BLaER1 (cell line): ENCODE results near the gene RECQL5.

ENCODE experiments used
- H3K27ac ChIP-seq: shearing (Covaris generic); formaldehyde crosslinking; 2 replicates; pipeline ENCODE4 v1.8.1; 2022
- H3K27me3 ChIP-seq: shearing (Covaris generic); formaldehyde crosslinking; 2 replicates; pipeline ENCODE4 v1.8.1; 2022
- H3K36me3 ChIP-seq: shearing (Covaris generic); formaldehyde crosslinking; 2 replicates; pipeline ENCODE4 v1.8.1; 2022
- H3K4me1 ChIP-seq: shearing (Covaris generic); formaldehyde crosslinking; 2 replicates; pipeline ENCODE4 v1.8.1; 2022
- H3K4me2 ChIP-seq: shearing (Covaris generic); formaldehyde crosslinking; 2 replicates; pipeline ENCODE4 v1.8.1; 2022
- H3K4me3 ChIP-seq: shearing (Covaris generic); formaldehyde crosslinking; 2 replicates; pipeline ENCODE4 v1.8.1; 2022
- H3K9ac ChIP-seq: shearing (Covaris generic); formaldehyde crosslinking; 2 replicates; pipeline ENCODE4 v1.8.1; 2022
- H3K9me3 ChIP-seq: shearing (Covaris generic); formaldehyde crosslinking; 2 replicates; pipeline ENCODE4 v1.8.1; 2022
- H4K20me1 ChIP-seq: shearing (Covaris generic); formaldehyde crosslinking; 2 replicates; pipeline ENCODE4 v1.8.1; 2022
- Cebpa-rat ChIP-seq: shearing (Covaris generic); IDR thresholded peaks from 2 replicates; pipeline ENCODE4 v1.8.1; 2022

RECQL5 gene

DNA sequence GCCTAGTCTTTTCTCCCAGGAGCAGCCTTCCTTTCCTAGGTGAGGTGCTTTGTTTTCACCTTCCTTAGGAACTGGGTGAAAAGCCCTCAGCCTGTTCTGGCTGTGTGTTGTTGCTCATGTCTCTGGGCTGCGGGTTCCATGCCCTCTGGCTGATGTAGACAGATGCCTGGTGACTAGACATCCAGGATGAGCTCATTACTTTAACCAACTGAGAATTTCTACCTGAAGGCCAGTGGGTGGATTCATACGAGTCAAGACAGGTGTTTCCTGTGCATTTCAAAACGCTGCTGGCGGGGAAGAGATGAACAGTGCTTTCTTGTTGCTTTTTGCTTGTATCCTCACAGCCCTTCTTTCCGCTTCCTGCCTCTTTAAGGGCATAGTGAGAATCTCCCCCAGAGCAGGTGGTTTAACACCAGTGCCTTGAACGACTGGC lies 22.5 kb upstream of the RECQL5 start:
- peaks cover 93% of the 10 kb centered on the region for H3K4me1 ChIP-seq

DNA sequence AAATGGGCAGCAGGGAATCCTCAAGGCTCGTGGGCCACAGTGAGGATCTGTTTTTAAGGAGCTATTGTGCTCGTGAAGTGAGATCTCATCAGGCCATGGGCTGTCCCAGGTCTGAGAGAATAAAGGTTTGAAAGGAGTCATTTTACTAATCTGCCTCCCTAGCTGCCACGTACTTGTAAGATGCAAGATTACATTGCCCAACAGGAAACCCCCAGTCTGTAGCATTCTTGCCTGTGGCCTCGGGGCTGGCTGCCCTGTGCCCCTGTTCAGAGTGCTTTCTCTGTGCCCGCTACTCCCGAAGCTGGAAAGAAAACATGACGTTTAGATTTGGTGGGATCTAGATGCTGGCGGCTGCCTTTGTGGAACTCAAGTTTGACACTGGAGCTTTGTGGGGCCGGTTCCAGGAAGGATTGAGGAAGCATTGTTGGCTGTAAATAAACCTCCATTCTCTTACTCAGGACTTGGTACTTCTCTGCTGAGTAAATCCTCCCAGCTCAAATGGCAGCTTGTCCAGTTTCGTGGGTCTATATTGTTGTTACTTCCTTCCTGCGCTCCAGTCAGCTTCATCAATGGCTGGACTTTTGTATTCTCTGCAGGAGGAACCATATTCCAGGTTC lies 21.4 kb upstream of the RECQL5 start:
- peaks cover 36% of the 10 kb centered on the region for H3K36me3 ChIP-seq
- H3K4me1 ChIP-seq, result peaks cover 100% of the 10 kb centered on the region
- H3K4me3 ChIP-seq, result peak overlapping the region; percentile 20
- H3K4me2 ChIP-seq, result peak overlapping the region; percentile 85
- H3K27me3 ChIP-seq, result no peaks in the 10 kb centered on the region
- TF ChIP-seq Cebpa-rat, result no peak; the same call in 1 of the 2 replicates
- peaks cover 13% of the 10 kb centered on the region for H4K20me1 ChIP-seq
- H3K9me3 ChIP-seq, result no peaks in the 10 kb centered on the region
- H3K9ac ChIP-seq, result peak overlapping the region; percentile 75
- peak overlapping the region; percentile 89 for H3K27ac ChIP-seq

More for the DNA sequence above, 22.5 kb upstream of the RECQL5 start:
- Histone ChIP-seq H3K9me3 (no peaks in the 10 kb centered on the region), H3K4me2 (peak overlapping the region; percentile 85), H3K27ac (peak overlapping the region; percentile 89), H3K27me3 (no peaks in the 10 kb centered on the region), H3K36me3 (peaks cover 36% of the 10 kb centered on the region), H4K20me1 (peaks cover 13% of the 10 kb centered on the region), H3K4me3 (peak overlapping the region; percentile 20), H3K9ac (peak overlapping the region; percentile 75)
- TF ChIP-seq Cebpa-rat, result no peak

DNA sequence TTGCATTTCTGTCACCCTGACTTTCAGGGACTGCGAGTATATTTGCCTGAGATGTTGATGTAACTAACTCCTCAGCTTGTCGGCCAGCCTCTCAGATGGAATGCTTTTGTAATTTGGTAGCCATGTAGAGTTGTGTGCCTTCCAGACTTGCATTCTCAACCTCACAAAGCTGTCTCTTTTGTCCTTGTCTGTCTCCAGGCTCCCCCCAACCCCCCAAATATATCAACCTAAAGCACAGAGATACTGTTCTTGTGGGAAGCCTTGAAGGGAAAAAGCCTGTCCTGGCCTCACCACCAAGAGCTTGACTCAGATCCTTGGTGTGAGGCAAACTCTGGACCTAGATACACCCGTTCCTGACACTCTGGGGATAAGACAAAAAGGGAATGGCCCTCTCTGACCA lies 18.5 kb upstream of the RECQL5 start:
- no peak for TF ChIP-seq Cebpa-rat
- Histone ChIP-seq H3K4me3 (peak overlapping the region; percentile 28; the same call in 1 of the 2 replicates), H3K27me3 (no peaks in the 10 kb centered on the region), H3K4me2 (peak overlapping the region; percentile 85), H3K36me3 (peaks cover 33% of the 10 kb centered on the region), H3K27ac (peak overlapping the region; percentile 89), H4K20me1 (0 out of 2 replicates have a peak, but pooled peaks cover 12% of the 10 kb centered on the region), H3K4me1 (peaks cover 71% of the 10 kb centered on the region), H3K9me3 (no peaks in the 10 kb centered on the region), H3K9ac (peak overlapping the region; percentile 75)

DNA sequence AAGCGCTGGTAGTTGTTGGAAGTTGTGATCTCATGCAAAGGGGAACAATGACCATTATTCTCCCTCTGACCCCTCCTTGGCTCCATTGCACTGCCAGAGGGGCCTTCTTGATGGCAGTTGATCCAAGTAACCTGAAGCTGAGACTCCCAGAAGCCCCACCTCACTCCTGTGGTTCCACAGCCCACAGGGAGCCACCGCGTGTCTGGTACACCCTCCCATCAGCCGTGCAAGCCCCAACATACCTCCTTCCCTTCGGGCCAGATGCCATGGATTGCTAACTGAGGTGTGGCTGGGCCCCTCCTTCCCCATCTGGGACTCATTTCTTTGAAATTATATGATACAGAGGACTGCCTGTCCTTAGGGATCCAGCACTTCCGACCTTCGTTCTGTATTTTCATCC lies 18.0 kb upstream of the RECQL5 start:
- no peak overlapping the region for H3K4me3 ChIP-seq
- H3K9ac ChIP-seq, result peak overlapping the region; percentile 75; the same call in 1 of the 2 replicates

DNA sequence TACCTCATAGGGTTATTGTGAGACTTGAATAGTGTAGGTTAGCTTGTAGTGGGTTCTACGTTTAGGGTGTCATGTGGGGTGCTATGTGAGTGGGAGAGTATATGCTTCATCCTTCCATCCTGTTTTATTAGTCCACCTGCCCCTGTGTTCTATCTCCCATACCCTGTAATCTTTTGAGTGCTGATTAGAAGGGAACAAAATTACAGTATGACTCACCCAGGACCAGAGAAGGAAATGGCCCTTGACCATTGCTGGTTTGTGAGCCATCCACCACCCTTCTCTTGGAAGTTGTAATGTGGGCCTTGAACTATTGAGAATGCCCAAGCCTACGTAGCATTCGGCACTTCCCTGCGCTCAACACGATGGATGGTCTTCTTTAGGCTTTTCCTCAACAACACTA lies 17.3 kb upstream of the RECQL5 start:
- Histone ChIP-seq H3K36me3 (peaks cover 43% of the 10 kb centered on the region), H3K9me3 (no peaks in the 10 kb centered on the region), H3K27ac (peak overlapping the region; percentile 89), H3K4me3 (no peak overlapping the region), H3K27me3 (no peaks in the 10 kb centered on the region), H3K4me2 (peak overlapping the region; percentile 85), H3K9ac (peak overlapping the region; percentile 75; the same call in 1 of the 2 replicates), H3K4me1 (peaks cover 62% of the 10 kb centered on the region), H4K20me1 (0 out of 2 replicates have a peak, but pooled peaks cover 24% of the 10 kb centered on the region)
- TF ChIP-seq Cebpa-rat, result no peak

More for the DNA sequence above, 18.0 kb upstream of the RECQL5 start:
- Histone ChIP-seq H3K27me3 (no peaks in the 10 kb centered on the region), H3K36me3 (peaks cover 36% of the 10 kb centered on the region), H3K9me3 (no peaks in the 10 kb centered on the region), H3K4me2 (peak overlapping the region; percentile 85), H4K20me1 (0 out of 2 replicates have a peak, but pooled peaks cover 17% of the 10 kb centered on the region), H3K4me1 (peaks cover 66% of the 10 kb centered on the region), H3K27ac (peak overlapping the region; percentile 89)
- no peak for TF ChIP-seq Cebpa-rat

DNA sequence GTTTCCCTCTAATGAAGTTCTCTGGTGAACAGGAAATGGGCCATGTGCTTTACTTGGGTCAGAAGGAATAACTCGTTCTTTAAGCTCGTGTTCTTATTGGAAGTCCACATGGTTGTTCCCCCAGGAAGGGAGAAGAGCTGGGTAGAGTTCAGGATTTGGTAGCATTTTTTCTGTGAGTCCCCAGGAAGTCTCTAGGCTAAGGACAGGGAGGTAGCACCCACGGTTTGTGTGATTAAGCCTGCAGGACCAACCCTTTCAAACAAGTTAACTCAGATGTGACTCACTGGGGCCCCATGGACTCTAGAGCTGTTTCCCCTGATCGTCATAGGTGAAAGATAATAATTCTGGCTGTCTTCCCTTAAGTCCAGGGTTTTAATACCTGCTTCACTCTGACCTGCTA lies 16.6 kb upstream of the RECQL5 start:
- H3K36me3 ChIP-seq, result peaks cover 50% of the 10 kb centered on the region
- no peak for TF ChIP-seq Cebpa-rat
- H3K4me1 ChIP-seq, result peaks cover 56% of the 10 kb centered on the region
- H4K20me1 ChIP-seq, result 0 out of 2 replicates have a peak, but pooled peaks cover 24% of the 10 kb centered on the region
- H3K27me3 ChIP-seq, result no peaks in the 10 kb centered on the region
- H3K9ac ChIP-seq, result no peak overlapping the region
- H3K9me3 ChIP-seq, result no peaks in the 10 kb centered on the region
- H3K4me3 ChIP-seq, result no peak overlapping the region
- H3K27ac ChIP-seq, result 0 out of 2 replicates have a peak overlapping the region, but pooled peaks have one; percentile 89
- peak overlapping the region; percentile 85 for H3K4me2 ChIP-seq

DNA sequence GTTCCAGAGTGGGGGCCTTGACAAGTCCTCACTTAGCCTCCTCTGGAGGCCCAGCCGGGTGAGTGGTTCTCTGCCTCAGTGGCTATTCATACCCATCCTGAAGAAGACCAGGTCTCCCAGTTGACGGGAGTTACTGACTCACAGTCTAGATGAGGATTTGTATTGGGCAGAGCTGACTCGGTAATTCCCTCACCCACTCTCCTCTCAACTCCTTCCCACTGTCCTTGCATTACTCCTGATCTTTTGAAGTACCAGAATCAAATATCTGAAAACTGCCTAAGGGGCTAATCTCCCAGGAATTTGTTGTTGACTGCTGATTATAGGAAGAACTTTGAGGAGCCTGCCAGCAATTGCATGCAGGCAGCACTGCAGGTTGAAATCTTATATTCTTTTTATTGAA lies 14.3 kb upstream of the RECQL5 start:
- peaks cover 69% of the 10 kb centered on the region for H3K36me3 ChIP-seq
- TF ChIP-seq Cebpa-rat, result no peak
- no peak overlapping the region for H3K4me2 ChIP-seq
- no peak overlapping the region for H3K27ac ChIP-seq
- H3K4me3 ChIP-seq, result no peak overlapping the region
- H4K20me1 ChIP-seq, result 0 out of 2 replicates have a peak, but pooled peaks cover 24% of the 10 kb centered on the region
- no peak overlapping the region for H3K9ac ChIP-seq
- H3K4me1 ChIP-seq, result peaks cover 33% of the 10 kb centered on the region
- H3K27me3 ChIP-seq, result no peaks in the 10 kb centered on the region
- no peaks in the 10 kb centered on the region for H3K9me3 ChIP-seq

DNA sequence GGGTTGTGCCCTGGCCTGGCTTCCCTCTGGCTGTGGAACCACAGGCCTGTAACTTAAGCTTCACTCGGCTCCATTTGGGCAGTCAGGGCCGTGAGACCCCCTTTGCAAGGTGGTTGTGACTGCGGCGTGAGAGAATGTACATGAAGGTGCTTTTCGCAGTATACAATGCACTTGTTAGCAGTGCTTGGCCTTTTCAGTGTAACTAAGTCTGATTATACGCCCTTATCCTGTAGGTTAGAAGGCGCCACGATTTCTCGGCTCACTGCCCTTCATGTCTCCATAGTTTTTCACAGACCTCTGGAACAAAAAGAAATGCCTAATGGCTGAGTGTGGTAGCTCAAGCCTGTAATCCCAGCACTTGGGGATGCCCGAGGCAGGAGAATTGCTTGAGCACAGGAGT lies 13.5 kb upstream of the RECQL5 start:
- H3K27me3 ChIP-seq, result no peaks in the 10 kb centered on the region
- no peaks in the 10 kb centered on the region for H3K9me3 ChIP-seq
- no peak overlapping the region for H3K9ac ChIP-seq
- peaks cover 77% of the 10 kb centered on the region for H3K36me3 ChIP-seq
- H3K4me3 ChIP-seq, result no peak overlapping the region
- H3K4me2 ChIP-seq, result no peak overlapping the region
- H3K4me1 ChIP-seq, result peaks cover 25% of the 10 kb centered on the region
- H3K27ac ChIP-seq, result 0 out of 2 replicates have a peak overlapping the region, but pooled peaks have one; percentile 7
- no peak for TF ChIP-seq Cebpa-rat
- 0 out of 2 replicates have a peak, but pooled peaks cover 24% of the 10 kb centered on the region for H4K20me1 ChIP-seq

DNA sequence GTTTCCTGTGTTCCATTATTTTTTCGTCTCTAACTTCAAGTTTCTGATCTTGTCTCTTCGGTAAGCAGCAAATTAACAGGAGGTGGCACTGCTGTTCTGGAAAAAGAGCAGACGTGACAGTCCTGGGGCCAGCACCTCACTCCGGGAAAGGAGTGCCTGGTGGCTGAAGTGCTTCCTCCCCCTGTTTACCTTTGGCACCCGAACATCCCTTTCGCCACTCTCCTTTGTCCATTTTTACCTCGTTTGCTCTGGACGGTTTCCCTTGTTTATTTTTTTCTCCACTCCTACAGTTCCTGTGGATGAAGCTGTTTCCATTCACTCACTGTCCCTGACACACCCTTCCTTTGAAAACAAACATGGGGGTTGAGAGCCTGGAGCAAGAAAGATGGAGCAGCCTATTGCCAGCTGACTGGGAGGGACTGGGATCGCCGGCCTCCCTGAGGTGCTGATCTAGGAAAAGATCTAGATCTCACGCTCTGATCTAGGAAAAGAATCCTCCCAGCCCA lies 12.8 kb upstream of the RECQL5 start:
- Histone ChIP-seq H3K4me2 (no peak overlapping the region), H3K27ac (no peak overlapping the region), H3K9me3 (no peaks in the 10 kb centered on the region), H3K9ac (no peak overlapping the region), H3K36me3 (peaks cover 78% of the 10 kb centered on the region), H3K27me3 (no peaks in the 10 kb centered on the region), H3K4me1 (peaks cover 19% of the 10 kb centered on the region), H3K4me3 (no peak overlapping the region), H4K20me1 (0 out of 2 replicates have a peak, but pooled peaks cover 24% of the 10 kb centered on the region)
- no peak for TF ChIP-seq Cebpa-rat

DNA sequence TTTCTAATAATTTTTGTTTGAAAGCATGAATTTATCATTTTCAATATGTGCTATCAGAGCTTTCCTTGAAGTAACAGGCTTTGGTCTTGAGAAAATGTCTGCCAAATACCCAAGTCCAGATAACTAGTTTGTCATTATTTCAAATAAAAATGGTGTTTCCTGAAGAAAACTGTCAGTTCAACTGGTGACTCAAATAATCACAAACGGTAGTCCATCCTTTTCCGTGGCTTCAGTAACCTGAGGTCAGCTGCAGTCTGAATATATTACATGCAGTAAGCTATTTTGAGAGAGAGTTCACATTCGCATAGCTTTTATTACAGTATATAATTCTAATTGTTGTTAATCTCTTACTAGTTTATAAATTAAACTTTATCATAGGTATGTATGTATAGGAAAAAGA lies 9.5 kb upstream of the RECQL5 start:
- Histone ChIP-seq H4K20me1 (peaks cover 31% of the 10 kb centered on the region), H3K4me3 (no peak overlapping the region), H3K9ac (no peak overlapping the region), H3K4me1 (peaks cover 7% of the 10 kb centered on the region; the same call in 1 of the 2 replicates), H3K9me3 (no peaks in the 10 kb centered on the region), H3K36me3 (peaks cover 86% of the 10 kb centered on the region), H3K4me2 (no peak overlapping the region), H3K27me3 (no peaks in the 10 kb centered on the region), H3K27ac (no peak overlapping the region)
- no peak for TF ChIP-seq Cebpa-rat
